ENCODE measurements around the gene CLIP2.
"Not testable (repeated sequence)": the region's sequence is repeated elsewhere in the genome, so short reads cannot be mapped to it uniquely, and the experiment has no call there.

Gene CLIP2

GRCh38 chr7:74349621-74350020 is 60.4 kb downstream of the CLIP2 start:
- no peak for TF ChIP-seq CTCF (IDR thresholded peaks at IDR 0.05; ENCODE audit: control insufficient read depth, extremely low read depth, insufficient read depth)
- no peak for DNase-seq (ENCODE audit: low read depth)

GRCh38 chr7:74350751-74351150 is 61.5 kb downstream of the CLIP2 start:
- DNase-seq (ENCODE audit: low read depth), result no peak
- no peak for TF ChIP-seq CTCF (IDR thresholded peaks at IDR 0.05; ENCODE audit: control insufficient read depth, extremely low read depth, insufficient read depth)
- no peak overlapping the region for H3K4me3 ChIP-seq (ENCODE audit: low read depth, low read length)

More at GRCh38 chr7:74349621-74350020, 60.4 kb downstream of the CLIP2 start:
- no peak overlapping the region for H3K4me3 ChIP-seq (ENCODE audit: low read depth, low read length)

- DNase-seq (ENCODE audit: low read depth), result no peak
- H3K4me3 ChIP-seq (ENCODE audit: low read depth, low read length), result no peak overlapping the region
- TF ChIP-seq CTCF (IDR thresholded peaks at IDR 0.05; ENCODE audit: control insufficient read depth, extremely low read depth, insufficient read depth), result no peak
These were observed 62.6 kb downstream of the CLIP2 start for GRCh38 chr7:74351836-74352235.

- DNase-seq (ENCODE audit: low read depth); H3K4me3 ChIP-seq (ENCODE audit: low read depth, low read length): not testable (repeated sequence)
These were observed 63.4 kb downstream of the CLIP2 start for GRCh38 chr7:74352551-74353138.

GRCh38 chr7:74354009-74354408 is 64.8 kb downstream of the CLIP2 start:
- H3K4me3 ChIP-seq (ENCODE audit: low read depth, low read length), result no peak overlapping the region
- DNase-seq (ENCODE audit: low read depth), result no peak
- no peak for TF ChIP-seq CTCF (IDR thresholded peaks at IDR 0.05; ENCODE audit: control insufficient read depth, extremely low read depth, insufficient read depth)

- DNase-seq (ENCODE audit: low read depth), result no peak
- no peak overlapping the region for H3K4me3 ChIP-seq (ENCODE audit: low read depth, low read length)
- no peak for TF ChIP-seq CTCF (IDR thresholded peaks at IDR 0.05; ENCODE audit: control insufficient read depth, extremely low read depth, insufficient read depth)
These were observed 65.9 kb downstream of the CLIP2 start for GRCh38 chr7:74355091-74355490.

- no peak for DNase-seq (ENCODE audit: low read depth)
- no peak overlapping the region for H3K4me3 ChIP-seq (ENCODE audit: low read depth, low read length)
- no peak for TF ChIP-seq CTCF (IDR thresholded peaks at IDR 0.05; ENCODE audit: control insufficient read depth, extremely low read depth, insufficient read depth)
These were observed 67.5 kb downstream of the CLIP2 start for GRCh38 chr7:74356589-74357315.
